Non-pigmented ciliary epithelial cell (primary cell): Measurements from ENCODE around the gene TRIM51G.
"Not testable (repeated sequence)": the region's sequence is repeated elsewhere in the genome, so short reads cannot be mapped to it uniquely, and the experiment has no call there.

Experiments
- DNase-seq: peaks from one replicate; pipeline ENCODE4 v3.0.0-alpha.2; 2010; ENCODE audit warnings: low read depth

TRIM51G gene, protein sequence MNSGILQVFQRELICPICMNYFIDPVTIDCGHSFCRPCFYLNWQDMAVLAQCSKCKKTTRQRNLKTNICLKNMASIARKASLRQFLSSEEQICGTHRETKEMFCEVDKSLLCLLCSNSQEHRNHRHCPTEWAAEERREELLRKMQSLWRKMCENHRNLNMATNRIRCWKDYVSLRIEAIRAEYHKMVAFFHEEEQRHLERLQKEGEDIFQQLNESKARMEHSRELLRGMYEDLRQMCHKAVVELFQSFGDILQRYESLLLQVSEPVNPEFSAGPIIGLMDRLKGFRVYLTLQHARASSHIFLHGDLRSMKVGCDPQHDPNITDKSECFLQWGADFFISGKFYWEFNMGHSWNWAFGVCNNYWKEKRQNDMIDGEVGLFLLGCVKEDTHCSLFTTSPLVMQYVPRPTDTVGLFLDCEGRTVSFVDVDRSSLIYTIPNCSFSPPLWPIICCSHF

GRCh38 chr11:48983785-48984184 lies at the start of gene TRIM51G:
TSS of gene TRIM51G (minus strand) at chr11:48983885. CDS start at chr11:48981695, 2,190 bp downstream.
- not testable (repeated sequence) for DNase-seq

- not testable (repeated sequence) for DNase-seq
These were observed 44.8 kb upstream of the TRIM51G start, which contains the start of gene TRIM49B for GRCh38 chr11:49028523-49028922. TSS of gene TRIM49B (plus strand) at chr11:49028823. CDS start at chr11:49031600, 2,777 bp downstream.

DNA sequence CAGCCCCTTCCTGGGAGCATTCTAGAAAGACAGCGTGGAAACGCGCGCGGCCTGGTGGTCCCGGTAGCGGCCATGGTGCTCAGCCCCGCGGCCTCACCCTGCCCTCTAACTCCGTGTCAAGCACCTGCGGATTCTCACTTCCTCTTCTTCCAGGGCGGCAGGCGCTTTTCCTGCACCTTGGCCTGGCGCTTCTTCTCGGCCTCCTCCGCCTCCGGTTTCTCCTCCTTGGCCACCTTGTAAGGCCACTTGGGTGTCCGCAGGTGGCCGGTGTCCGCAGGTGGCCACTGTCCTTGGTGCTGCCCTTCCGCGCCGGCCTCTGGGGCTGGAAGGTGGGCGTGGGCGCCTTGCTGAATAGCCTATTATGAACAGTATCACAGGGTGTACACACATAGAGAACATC lies 15.1 kb downstream of the TRIM51G start:
- DNase-seq = not testable (repeated sequence)

DNA sequence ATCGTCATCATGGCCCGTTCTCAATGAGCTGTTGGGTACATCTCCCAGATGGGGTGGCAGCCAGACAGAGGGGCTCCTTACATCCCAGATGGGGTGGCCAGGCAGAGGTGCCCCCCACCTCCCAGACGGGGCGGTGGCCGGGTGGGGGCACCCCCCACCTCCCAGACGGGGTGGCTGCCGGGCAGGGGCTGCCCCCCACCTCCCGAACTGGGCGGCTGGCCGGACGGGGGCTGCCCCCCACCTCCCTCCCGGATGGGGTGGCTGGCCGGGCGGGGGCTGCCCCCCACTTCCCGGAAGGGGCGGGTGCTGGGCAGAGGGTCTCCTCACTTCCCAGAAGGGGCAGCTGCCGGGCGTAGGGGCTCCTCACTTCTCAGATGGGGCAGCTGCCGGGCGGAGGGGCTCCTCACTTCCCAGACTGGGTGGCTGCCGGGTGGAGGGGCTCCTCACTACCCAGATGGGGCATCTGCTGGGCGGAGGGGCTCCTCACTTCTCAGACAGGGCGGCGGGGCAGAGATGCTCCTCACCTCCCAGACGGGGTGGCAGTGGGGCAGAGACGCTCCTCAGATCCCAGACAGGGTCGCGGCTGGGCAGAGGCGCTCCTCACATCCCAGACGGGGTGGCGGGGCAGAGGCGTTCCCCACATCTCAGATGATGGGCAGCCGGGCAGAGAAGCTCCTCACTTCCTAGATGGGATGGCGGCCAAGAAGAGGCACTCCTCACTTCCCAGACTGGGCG lies 28.2 kb downstream of the TRIM51G start:
- DNase-seq = not testable (repeated sequence)

- DNase-seq = not testable (repeated sequence)
These were observed 37.9 kb downstream of the TRIM51G start for GRCh38 chr11:48945796-48946195.
